Psoas muscle (tissue), 8 donors: ENCODE data around the gene DRAM1. TPM values are rescaled to one million over a fixed set of nuclear protein-coding genes. Genes with fewer than 3 reads are reported as not detected.

Experiments
- ATAC-seq, 4 donors: fragments of 200-7000 bp; cut with Tn5 transposase; one replicate each; pipeline ENCODE4 v1.9.1; 2020; ENCODE audit warnings: moderate library complexity in 3 of 4, mild to moderate bottlenecking in 2 of 4
- DNase-seq, 2 donors: peaks; one replicate each; pipeline ENCODE4 v3.0.0-alpha.2; 2020
- H3K27ac ChIP-seq: fragments of 200-600 bp; one replicate; pipeline ENCODE4 v1.8.0; 2022
- H3K27me3 ChIP-seq, 3 donors: fragments of 200-600 bp in 1 of 3; one replicate each; pipeline versions ENCODE4 v1.6.1 to v1.8.0; 2013 to 2022; ENCODE audit warnings: low read length in 2 of 3, mild to moderate bottlenecking in 2 of 3, moderate library complexity in 1 of 3; ENCODE audit not compliant: insufficient read depth in 3 of 3
- H3K36me3 ChIP-seq, 2 donors: fragments of 200-600 bp in 1 of 2; one replicate each; pipeline versions ENCODE4 v1.6.1 to v1.8.0; 2013 to 2022; ENCODE audit warnings: low read depth in 1 of 2, mild to moderate bottlenecking in 1 of 2, moderate library complexity in 1 of 2; ENCODE audit not compliant: insufficient read depth in 1 of 2
- H3K4me1 ChIP-seq: fragments of 200-600 bp; one replicate; pipeline ENCODE4 v1.8.0; 2022
- H3K4me3 ChIP-seq: fragments of 200-600 bp; one replicate; pipeline ENCODE4 v1.8.0; 2022; ENCODE audit warnings: mild to moderate bottlenecking
- H3K9me3 ChIP-seq: fragments of 200-600 bp; one replicate; pipeline ENCODE4 v1.8.0; 2022
- WGBS, 3 donors: extraction: QIAGEN DNeasy Blood & Tissue Kit; methylation state at CpG; one replicate each; pipeline versions ENCODE4 v1.1.6 to v1.1.7; 2013; 5-methylcytosine and 5-hydroxymethylcytosine counted together
- intact Hi-C, 2 donors: fragments of 100-400 bp; cut with DNase I; formaldehyde crosslinking; loops; one replicate each; pipeline versions ENCODE4 v1.11.0 to v1.14.2; 2022
- polyA plus RNA-seq, 3 donors: library from polyadenylated mRNA; stranded (reverse); fragments of 200-250 nt; gene quantifications; one replicate each; pipeline ENCODE4 v1.2.3, GENCODE V29; 2013
- total RNA-seq, 4 donors: library from RNA; stranded (reverse); fragmentation: NEBNext Ultra II Directional in 2 of 4; extraction: Animal tissue kit (Norgen Biotek cat#: 25700) in 2 of 4; gene quantifications; one replicate each; pipeline versions ENCODE4 v1.2.1 to v1.2.4, GENCODE V29; 2021 to 2023
- TF ChIP-seq, protein P1 (sequence below): fragments of 200-600 bp; IDR thresholded peaks from one replicate; pipeline ENCODE4 v1.8.0; 2022; ENCODE audit warnings: antibody characterized with exemption
- donor health status: healthy with polysubstance abuse.
- donor health status: DM: no; HTN: no; CAD: no; lungs with moderate emphysema.
- donor health status: Bipolar disorder and iron deficiency.
- donor health status: healthy.
- donor health status: DM: yes; HTN: yes; CAD: no.
- donor health status: DM: no; HTN: no; CAD: no.
- donor health status: DM: no; HTN: no; CAD: no.
- donor health status: DM: yes; HTN: yes; CAD: no.

DRAM1 gene
- total and polyA plus RNA-seq, 7 donors: 2.8 to 6.8 (median 4.1) TPM

DNA sequence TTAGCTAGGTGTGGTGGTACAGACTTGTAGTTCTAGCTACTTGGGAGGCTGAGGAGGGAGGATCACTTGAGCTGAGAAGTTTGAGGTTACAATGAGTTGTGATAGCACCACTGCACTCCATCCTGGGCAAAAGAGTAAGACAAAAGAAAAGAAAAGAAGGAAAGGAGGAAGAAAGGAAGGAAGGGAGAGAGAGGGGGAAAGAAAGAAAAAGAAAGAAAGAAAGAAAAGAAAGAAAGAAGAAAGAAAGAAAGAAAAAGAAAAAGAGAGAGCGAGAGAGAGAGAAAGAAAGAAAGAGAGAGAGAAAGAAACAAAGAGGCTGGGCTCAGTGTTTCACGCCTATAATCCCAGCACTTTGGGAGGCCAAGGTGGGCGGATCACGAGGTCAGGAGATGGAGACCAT, 36.3 kb upstream of the DRAM1 start:
- WGBS, 3 donors: 80 to 89% (median 83%) methylated on average over 4 of the region's 4 CpGs
- TF ChIP-seq, protein P1, sequence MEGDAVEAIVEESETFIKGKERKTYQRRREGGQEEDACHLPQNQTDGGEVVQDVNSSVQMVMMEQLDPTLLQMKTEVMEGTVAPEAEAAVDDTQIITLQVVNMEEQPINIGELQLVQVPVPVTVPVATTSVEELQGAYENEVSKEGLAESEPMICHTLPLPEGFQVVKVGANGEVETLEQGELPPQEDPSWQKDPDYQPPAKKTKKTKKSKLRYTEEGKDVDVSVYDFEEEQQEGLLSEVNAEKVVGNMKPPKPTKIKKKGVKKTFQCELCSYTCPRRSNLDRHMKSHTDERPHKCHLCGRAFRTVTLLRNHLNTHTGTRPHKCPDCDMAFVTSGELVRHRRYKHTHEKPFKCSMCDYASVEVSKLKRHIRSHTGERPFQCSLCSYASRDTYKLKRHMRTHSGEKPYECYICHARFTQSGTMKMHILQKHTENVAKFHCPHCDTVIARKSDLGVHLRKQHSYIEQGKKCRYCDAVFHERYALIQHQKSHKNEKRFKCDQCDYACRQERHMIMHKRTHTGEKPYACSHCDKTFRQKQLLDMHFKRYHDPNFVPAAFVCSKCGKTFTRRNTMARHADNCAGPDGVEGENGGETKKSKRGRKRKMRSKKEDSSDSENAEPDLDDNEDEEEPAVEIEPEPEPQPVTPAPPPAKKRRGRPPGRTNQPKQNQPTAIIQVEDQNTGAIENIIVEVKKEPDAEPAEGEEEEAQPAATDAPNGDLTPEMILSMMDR: no peak

DNA sequence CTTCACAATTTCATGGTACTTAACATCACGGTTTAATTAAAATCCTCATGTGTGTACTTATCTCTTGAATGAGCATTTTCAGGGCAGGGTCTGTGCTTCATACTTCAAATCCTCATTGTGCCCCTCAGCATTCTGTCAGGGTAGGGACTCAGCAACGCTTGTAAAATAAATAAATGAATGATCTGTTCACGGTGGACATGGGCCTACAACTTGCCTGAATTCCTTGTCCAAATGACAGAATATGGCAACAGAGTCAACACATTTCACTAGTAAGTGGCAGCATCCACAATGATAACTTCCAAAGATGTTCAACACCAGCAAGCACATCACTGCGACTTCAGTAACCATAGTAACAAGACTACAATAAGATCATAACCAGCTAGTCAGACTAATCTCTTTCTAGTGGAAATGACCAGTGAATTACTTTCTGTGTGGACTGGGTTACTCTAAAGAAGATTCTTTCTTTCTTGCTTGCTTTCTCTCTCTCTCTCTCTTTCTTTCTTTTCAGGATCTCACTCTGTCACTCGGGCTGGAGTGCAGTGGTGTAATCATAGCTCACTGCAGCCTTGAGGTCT, 32.2 kb upstream of the DRAM1 start:
- ATAC-seq (no peak), DNase-seq (no peak)
- H3K9me3 ChIP-seq: no peaks in the 10 kb centered on the region
- H3K27ac ChIP-seq: no peak overlapping the region
- H3K4me1 ChIP-seq: no peaks in the 10 kb centered on the region
- TF ChIP-seq, protein P1: no peak
- intact Hi-C loops: no loop called here
- WGBS, 3 donors: 71 to 75% (median 72%) methylated on average over 5 of the region's 5 CpGs
- no peak overlapping the region for H3K4me3 ChIP-seq
- no peaks in the 10 kb centered on the region for H3K27me3 ChIP-seq
- H3K36me3 ChIP-seq: no peaks in the 10 kb centered on the region

More for the DNA sequence above, 36.3 kb upstream of the DRAM1 start:
- ATAC-seq (no peak), DNase-seq (no peak)
- intact Hi-C loops: no loop called here
- no peaks in the 10 kb centered on the region for H3K4me1 ChIP-seq
- H3K27me3 ChIP-seq: no peaks in the 10 kb centered on the region
- no peaks in the 10 kb centered on the region for H3K9me3 ChIP-seq
- H3K27ac ChIP-seq: no peak overlapping the region
- H3K4me3 ChIP-seq: no peak overlapping the region
- no peaks in the 10 kb centered on the region for H3K36me3 ChIP-seq

DNA sequence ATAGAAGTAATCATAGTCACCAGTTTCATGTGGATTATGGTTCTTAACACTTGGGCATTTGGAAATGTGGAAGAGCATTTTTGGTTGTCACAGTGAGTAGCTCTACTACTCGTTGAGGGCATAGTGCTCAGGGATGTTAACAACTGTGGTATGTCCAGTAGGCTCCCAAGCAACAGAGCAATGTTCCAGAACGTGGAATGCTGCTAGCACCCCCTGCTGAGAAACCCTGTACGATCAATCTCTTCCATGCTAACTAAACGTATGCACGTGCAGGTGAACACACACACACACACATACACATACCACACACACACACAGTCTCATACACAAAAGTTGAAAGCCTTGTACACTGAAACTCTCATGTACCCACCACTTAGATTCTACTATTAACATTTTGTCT, 30.1 kb upstream of the DRAM1 start:
- no peaks in the 10 kb centered on the region for H3K9me3 ChIP-seq
- H3K36me3 ChIP-seq: no peaks in the 10 kb centered on the region
- H3K27me3 ChIP-seq: no peaks in the 10 kb centered on the region
- WGBS, 3 donors: 68 to 75% (median 75%) methylated on average over 5 of the region's 5 CpGs
- TF ChIP-seq, protein P1: no peak
- ATAC-seq (no peak), DNase-seq (no peak)
- no peak overlapping the region for H3K4me3 ChIP-seq
- H3K4me1 ChIP-seq: no peaks in the 10 kb centered on the region
- no peak overlapping the region for H3K27ac ChIP-seq
- intact Hi-C loops: no loop called here

DNA sequence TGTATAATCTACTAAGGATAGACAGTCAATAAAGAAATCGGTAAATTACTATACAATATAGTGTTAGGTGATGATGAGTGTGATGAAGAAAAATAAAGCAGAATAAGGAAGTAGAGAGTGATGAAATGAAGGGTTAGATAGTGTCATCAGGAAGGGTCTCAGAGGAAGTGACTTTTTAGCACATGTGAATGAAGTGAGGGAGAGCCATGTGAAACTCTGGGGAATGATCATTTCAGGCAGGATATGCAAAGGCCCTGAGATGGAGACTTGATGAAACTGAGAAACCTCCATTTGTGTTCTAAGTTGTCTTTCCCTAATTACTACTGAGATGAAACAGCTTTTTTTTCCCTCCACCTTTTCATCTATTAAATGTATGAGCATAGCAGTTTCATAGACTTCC, 27.2 kb upstream of the DRAM1 start:
- ATAC-seq: no peak
- TF ChIP-seq, protein P1: no peak
- DNase-seq: no peak
- Histone ChIP-seq H3K27me3 (no peaks in the 10 kb centered on the region), H3K27ac (no peak overlapping the region), H3K9me3 (no peaks in the 10 kb centered on the region), H3K36me3 (no peaks in the 10 kb centered on the region), H3K4me1 (no peaks in the 10 kb centered on the region), H3K4me3 (no peak overlapping the region)
- intact Hi-C loops: no loop called here
- WGBS, 3 donors: 94 to 97% (median 94%) methylated on average over 1 of the region's 1 CpG

DNA sequence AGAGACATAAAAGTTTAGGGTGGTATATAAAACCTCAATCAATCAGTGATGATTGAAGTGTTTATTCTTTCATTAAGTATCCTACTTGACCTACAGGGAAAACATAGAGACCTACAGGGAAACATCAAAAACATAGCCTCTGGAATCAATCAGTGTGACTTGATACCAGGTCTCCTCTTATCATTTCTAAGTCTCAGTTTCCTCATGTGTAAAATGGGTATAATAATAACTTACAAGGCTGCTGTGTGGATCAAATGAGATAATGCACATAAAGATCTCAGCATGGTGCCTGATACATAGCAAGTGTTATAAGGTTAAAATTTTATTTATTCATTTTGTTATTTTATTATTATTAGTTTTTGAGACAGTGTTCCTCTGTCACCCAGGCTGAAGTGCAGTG, 24.4 kb upstream of the DRAM1 start:
- DNase-seq (no peak), ATAC-seq (no peak)
- H3K36me3 ChIP-seq: no peaks in the 10 kb centered on the region
- TF ChIP-seq, protein P1: no peak
- H3K27me3 ChIP-seq: no peaks in the 10 kb centered on the region
- no peaks in the 10 kb centered on the region for H3K4me1 ChIP-seq
- no peak overlapping the region for H3K4me3 ChIP-seq
- no peak overlapping the region for H3K27ac ChIP-seq
- H3K9me3 ChIP-seq: no peaks in the 10 kb centered on the region
- intact Hi-C loops: no loop called here
